T-cell (primary cell): Measurements from ENCODE around the gene CARS2. TPM values are rescaled to one million over a fixed set of nuclear protein-coding genes. Genes with fewer than 3 reads are reported as not detected.
"Not testable (repeated sequence)": the region's sequence is repeated elsewhere in the genome, so short reads cannot be mapped to it uniquely, and the experiment has no call there.

Source experiments
- ATAC-seq, 4 experiments: fragments of 200-7000 bp in 3 of 4; fragments of 150-1000 bp in 1 of 4; cut with Tn5 transposase; replicated peaks in 1 of 4; 1 replicate in 3 of 4; 2 replicates in 1 of 4; pipeline ENCODE4 v1.10.0; 2021; ENCODE audit warnings: moderate library complexity in 3 of 4, mild to moderate bottlenecking in 2 of 4, moderate number of reproducible peaks in 1 of 4
- CTCF ChIA-PET, 2 donors: fragments of 300-600 bp; sonication (Branson Sonifier 250); formaldehyde crosslinking; loops; one replicate each; lab custom pipeline; 2022; ENCODE audit warnings: antibody characterized with exemption in 2 of 2; lab: Charles Lee
- POLR2A ChIA-PET, 2 donors: fragments of 300-600 bp; sonication (Branson Sonifier 250); formaldehyde crosslinking; loops; one replicate each; lab custom pipeline; 2022; ENCODE audit warnings: antibody characterized with exemption in 2 of 2; lab: Charles Lee
- DNase-seq, 35 experiments: peaks; one replicate each; pipeline versions ENCODE4 v3.0.0 to v3.0.0-alpha.2; 2013 to 2023
- H3K27ac ChIP-seq: one replicate; pipeline ENCODE4 v1.5.1; 2013; ENCODE audit warnings: low read length
- H3K27me3 ChIP-seq, 2 experiments: replicated peaks in 1 of 2; 1 replicate in 1 of 2; 2 replicates in 1 of 2; pipeline versions ENCODE4 v1.6.1 to v1.7.0; 2013; ENCODE audit warnings: low read length in 1 of 2, mixed read lengths in 1 of 2; ENCODE audit not compliant: control insufficient read depth in 2 of 2, insufficient read depth in 2 of 2; ENCODE audit errors: extremely low read depth in 1 of 2
- H3K36me3 ChIP-seq, 2 donors: 1 replicate in 1 of 2; 2 replicates in 1 of 2; pipeline versions ENCODE4 v1.6.1 to v1.7.0; 2013; ENCODE audit warnings: low read length in 1 of 2; ENCODE audit not compliant: control insufficient read depth in 2 of 2, insufficient read depth in 1 of 2; ENCODE audit errors: extremely low read depth in 1 of 2
- H3K4me1 ChIP-seq, 2 experiments: 1 replicate in 1 of 2; 2 replicates in 1 of 2; pipeline versions ENCODE4 v1.6.1 to v1.7.0; 2013; ENCODE audit warnings: low read length in 2 of 2, mixed read lengths in 1 of 2; ENCODE audit not compliant: insufficient read depth in 2 of 2, control insufficient read depth in 1 of 2; ENCODE audit errors: extremely low read depth in 1 of 2
- H3K4me3 ChIP-seq, 2 donors: 1 replicate in 1 of 2; 2 replicates in 1 of 2; pipeline versions ENCODE4 v1.5.1 to v1.7.0; 2013; ENCODE audit warnings: mild to moderate bottlenecking in 2 of 2, low read length in 1 of 2, moderate library complexity in 1 of 2; ENCODE audit not compliant: control insufficient read depth in 1 of 2; ENCODE audit errors: extremely low read depth in 1 of 2
- H3K9me3 ChIP-seq: 2 replicates; pipeline ENCODE4 v1.7.0; 2013
- H3K27ac Mint-ChIP-seq, 2 donors: one replicate each; pipeline ENCODE4 v1.8.0; 2020 to 2021; ENCODE audit warnings: mild to moderate bottlenecking in 2 of 2, mixed read lengths in 2 of 2
- H3K27me3 Mint-ChIP-seq, 2 donors: one replicate each; pipeline ENCODE4 v1.8.0; 2021 to 2022; ENCODE audit warnings: mixed read lengths in 2 of 2
- H3K36me3 Mint-ChIP-seq: one replicate; pipeline ENCODE4 v1.8.0; 2021; ENCODE audit warnings: mixed read lengths
- H3K4me1 Mint-ChIP-seq, 3 donors: one replicate each; pipeline ENCODE4 v1.8.0; 2020 to 2022; ENCODE audit warnings: mixed read lengths in 3 of 3, mild to moderate bottlenecking in 1 of 3
- H3K4me3 Mint-ChIP-seq, 3 donors: one replicate each; pipeline ENCODE4 v1.8.0; 2020 to 2022; ENCODE audit warnings: mild to moderate bottlenecking in 3 of 3, mixed read lengths in 3 of 3, moderate library complexity in 3 of 3
- H3K9me3 Mint-ChIP-seq, 3 donors: one replicate each; pipeline ENCODE4 v1.8.0; 2020 to 2022; ENCODE audit warnings: mixed read lengths in 3 of 3
- WGBS: methylation state at CpG from one replicate; pipeline ENCODE4 v1.1.5; 2013; ENCODE audit warnings: missing lambda C conversion rate; ENCODE audit not compliant: insufficient coverage; 5-methylcytosine and 5-hydroxymethylcytosine counted together
- total RNA-seq, 35 experiments: library from RNA in 6 of 35; stranded (reverse) in 6 of 35; fragments of 120-200 nt in 1 of 35; gene quantifications; one replicate each; pipeline versions ENCODE4 v1.2.1 to v1.2.4 and lab custom pipeline; 2013 to 2026

The CARS2 gene
- total RNA-seq, 5 donors from 2014 or later (not counting 1 experiment from before 2014, with no cell fraction given): 74.2 to 102 (median 85.4) TPM

DNA sequence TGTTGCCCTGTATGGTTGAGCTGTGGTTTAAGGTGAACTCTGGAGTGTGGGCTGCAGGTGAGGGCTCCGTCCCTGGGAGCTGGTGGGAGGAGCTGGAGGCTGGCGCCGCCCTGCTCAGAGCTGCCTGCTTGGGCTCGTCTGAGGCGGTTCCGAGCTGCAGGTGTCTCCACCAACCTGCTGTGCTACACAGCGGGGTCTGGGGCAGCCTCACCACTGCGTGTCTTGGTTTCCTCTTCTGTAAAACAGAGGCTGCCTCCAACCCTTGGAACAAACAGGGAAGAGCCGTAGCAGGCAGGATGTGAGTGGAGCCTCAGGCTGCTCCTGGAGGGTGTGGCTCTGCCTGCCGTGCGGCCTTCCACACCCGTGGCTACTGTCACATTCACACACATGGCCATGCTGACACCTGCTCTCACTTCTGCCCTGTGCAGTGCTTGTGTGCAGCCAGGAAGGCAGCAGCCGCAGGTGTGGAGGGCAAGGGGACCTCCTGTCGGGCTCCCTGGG, 69.2 kb downstream of the CARS2 start:
- 90% methylated on average over 12 of the region's 14 CpGs for WGBS
- ATAC-seq (no peak), DNase-seq (no peak)
- ChIA-PET POLR2A (no interaction called here), CTCF (no interaction called here)
- Mint-ChIP-seq H3K27ac (no peak overlapping the region), H3K9me3 (no peaks in the 10 kb centered on the region), H3K4me1 (peaks cover 0 to 5% (median 3%) of the 10 kb centered on the region in 3 donors), H3K36me3 (peaks cover 56% of the 10 kb centered on the region), H3K4me3 (no peak overlapping the region), H3K27me3 (no peaks in the 10 kb centered on the region)
- Histone ChIP-seq H3K36me3 (peaks cover 23 to 76% of the 10 kb centered on the region in 2 donors), H3K9me3 (no peaks in the 10 kb centered on the region), H3K27ac (no peak overlapping the region), H3K27me3 (no peaks in the 10 kb centered on the region), H3K4me3 (no peak overlapping the region), H3K4me1 (no peaks in the 10 kb centered on the region)

DNA sequence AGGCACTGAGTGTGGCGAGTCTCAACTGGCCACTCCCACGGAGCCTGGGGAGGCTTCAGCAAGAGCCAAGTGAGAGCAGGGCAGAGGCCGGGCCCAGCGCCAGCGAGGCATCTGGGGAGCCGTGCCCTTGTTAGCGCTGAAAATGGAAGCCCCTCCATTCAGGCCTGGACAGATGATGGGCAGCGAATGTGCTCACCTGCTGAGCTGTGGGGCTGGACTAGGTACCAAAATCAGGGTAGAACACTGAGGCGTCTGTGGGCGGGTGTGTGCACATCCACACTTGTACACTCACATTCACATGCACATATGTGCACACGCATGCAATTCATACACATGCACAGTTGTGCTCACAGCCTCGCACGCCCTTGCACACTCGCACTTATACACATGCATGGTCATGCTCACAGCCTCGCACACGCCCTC, 69.9 kb downstream of the CARS2 start:
- no peak overlapping the region for H3K4me3 Mint-ChIP-seq
- ATAC-seq (no peak), DNase-seq (no peak)
- Histone ChIP-seq H3K4me3 (no peak overlapping the region), H3K27me3 (no peaks in the 10 kb centered on the region), H3K36me3 (peaks cover 17 to 72% of the 10 kb centered on the region in 2 donors), H3K4me1 (no peaks in the 10 kb centered on the region), H3K27ac (no peak overlapping the region), H3K9me3 (no peaks in the 10 kb centered on the region)
- peaks cover 52% of the 10 kb centered on the region for H3K36me3 Mint-ChIP-seq
- H3K27me3 Mint-ChIP-seq: no peaks in the 10 kb centered on the region
- CTCF ChIA-PET: no interaction called here
- POLR2A ChIA-PET: no interaction called here
- peaks cover under 1 to 6% (median 3%) of the 10 kb centered on the region in 3 donors for H3K4me1 Mint-ChIP-seq
- WGBS: 92% methylated on average over 11 of the region's 16 CpGs
- H3K27ac Mint-ChIP-seq: no peak overlapping the region
- no peaks in the 10 kb centered on the region for H3K9me3 Mint-ChIP-seq

DNA sequence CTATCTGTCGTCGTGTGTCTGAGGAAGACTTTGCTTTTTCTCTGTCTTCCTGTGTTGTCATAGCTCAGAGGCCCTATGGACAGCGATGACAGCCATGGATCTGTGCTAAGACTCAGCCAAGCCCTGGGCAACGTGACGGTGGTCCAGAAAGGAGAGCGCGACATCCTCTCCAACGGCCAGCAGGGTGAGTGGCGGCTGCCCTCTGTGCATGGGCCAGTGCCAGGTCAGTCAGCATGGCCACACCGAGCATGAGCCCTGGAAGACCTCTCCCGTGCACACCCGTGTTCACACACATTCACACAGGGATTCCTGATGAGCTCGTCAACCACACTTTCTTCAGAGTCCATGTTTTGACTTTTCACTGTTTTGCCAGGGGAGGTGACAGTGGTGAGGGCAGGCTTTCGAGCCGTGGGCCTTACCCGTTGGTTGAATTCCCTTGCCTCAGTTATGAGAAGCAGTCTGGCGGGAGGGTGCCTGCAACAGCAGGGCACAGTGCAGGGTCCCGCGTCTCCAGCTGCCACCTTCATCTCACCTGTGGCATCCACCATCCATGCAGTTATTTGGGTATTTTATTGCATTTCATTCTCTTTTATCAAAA, 70.4 kb downstream of the CARS2 start:
- DNase-seq (no peak), ATAC-seq (no peak)
- Mint-ChIP-seq H3K4me3 (no peak overlapping the region), H3K9me3 (no peaks in the 10 kb centered on the region), H3K27ac (no peak overlapping the region), H3K36me3 (peaks cover 51% of the 10 kb centered on the region), H3K27me3 (no peaks in the 10 kb centered on the region), H3K4me1 (peaks cover 6 to 12% (median 8%) of the 10 kb centered on the region in 3 donors)
- Histone ChIP-seq H3K9me3 (no peaks in the 10 kb centered on the region), H3K4me1 (peaks cover 0 to 4% of the 10 kb centered on the region in 2 experiments), H3K4me3 (no peak overlapping the region), H3K36me3 (peaks cover 16 to 71% of the 10 kb centered on the region in 2 donors), H3K27ac (no peak overlapping the region), H3K27me3 (no peaks in the 10 kb centered on the region)
- ChIA-PET CTCF (no interaction called here), POLR2A (no interaction called here)
- 94% methylated on average over 13 of the region's 19 CpGs for WGBS

DNA sequence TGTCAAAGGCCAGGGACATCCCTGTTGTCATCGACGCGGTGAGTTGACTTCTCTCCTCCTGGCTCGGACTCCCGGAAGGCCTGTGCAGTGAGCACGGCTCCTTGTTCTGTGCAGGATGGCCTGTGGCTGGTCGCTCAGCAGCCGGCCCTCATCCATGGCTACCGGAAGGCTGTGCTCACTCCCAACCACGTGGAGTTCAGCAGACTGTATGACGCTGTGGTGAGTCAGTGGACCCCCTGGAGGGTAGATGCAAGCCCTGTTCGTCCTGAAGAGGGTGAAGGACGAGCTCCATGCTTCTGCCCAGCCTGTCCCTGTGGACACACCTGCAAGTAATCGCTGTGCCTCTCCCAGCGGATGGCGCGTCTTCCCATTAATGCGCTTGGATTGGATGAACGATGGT, 71.4 kb downstream of the CARS2 start:
- H3K27me3 Mint-ChIP-seq: no peaks in the 10 kb centered on the region

DNA sequence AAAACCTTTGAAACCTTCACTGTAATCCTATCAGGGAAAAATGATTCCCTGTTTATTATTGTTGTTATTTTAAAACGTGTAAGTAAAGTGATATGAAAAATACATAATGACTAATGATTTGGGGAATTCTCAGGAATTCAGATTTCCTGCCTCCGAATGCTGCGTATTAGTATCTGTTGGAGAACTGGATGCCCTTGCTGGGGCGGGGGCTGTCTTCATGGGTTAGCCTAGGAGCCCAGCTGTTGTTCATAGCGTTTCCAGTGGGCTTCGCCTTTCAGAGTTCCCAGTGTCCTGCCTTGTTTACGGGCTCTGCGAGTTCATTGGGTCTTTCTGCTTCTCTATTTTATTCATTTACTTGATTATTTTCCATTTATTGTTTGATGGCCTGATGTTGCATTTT, 72.1 kb downstream of the CARS2 start:
- no peak overlapping the region for H3K4me3 Mint-ChIP-seq

More for the DNA sequence above, 71.4 kb downstream of the CARS2 start:
- Histone ChIP-seq H3K4me3 (no peak overlapping the region), H3K36me3 (peaks cover 16 to 63% of the 10 kb centered on the region in 2 donors), H3K4me1 (peaks cover 0 to 8% of the 10 kb centered on the region in 2 experiments), H3K9me3 (no peaks in the 10 kb centered on the region), H3K27ac (no peak overlapping the region), H3K27me3 (no peaks in the 10 kb centered on the region)
- H3K4me1 Mint-ChIP-seq: peaks cover 13 to 21% (median 18%) of the 10 kb centered on the region in 3 donors
- WGBS: 98% methylated on average over 19 of the region's 19 CpGs
- H3K27ac Mint-ChIP-seq: no peak overlapping the region
- POLR2A ChIA-PET: no interaction called here
- no peaks in the 10 kb centered on the region for H3K9me3 Mint-ChIP-seq
- peaks cover 48% of the 10 kb centered on the region for H3K36me3 Mint-ChIP-seq
- ATAC-seq (no peak), DNase-seq (no peak)
- H3K4me3 Mint-ChIP-seq: no peak overlapping the region
- CTCF ChIA-PET: interaction anchor here in 1 of 2 donors (0.5 kb wide), 1 partner anchor 14 kb away, joined by 5 read pairs; no protein-coding TSS in a partner anchor

DNA sequence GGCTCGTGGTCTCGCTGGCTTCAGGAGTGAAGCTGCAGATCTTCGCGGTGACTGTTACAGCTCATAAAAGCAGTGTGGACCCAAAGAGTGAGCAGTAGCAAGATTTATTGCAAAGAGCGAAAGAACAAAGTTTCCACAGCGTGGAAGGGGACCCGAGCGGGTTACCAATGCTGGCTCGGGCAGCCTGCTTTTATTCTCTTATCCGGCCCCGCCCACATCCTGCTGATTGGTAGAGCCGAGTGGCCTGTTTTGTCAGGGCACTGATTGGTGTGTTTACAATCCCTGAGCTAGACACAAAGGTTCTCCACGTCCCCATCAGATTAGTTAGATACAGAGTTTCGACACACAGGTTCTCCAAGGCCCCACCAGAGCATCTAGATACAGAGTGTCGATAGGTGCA, 73.7 kb downstream of the CARS2 start:
- Histone ChIP-seq H3K4me1 (peaks cover 0 to 14% of the 10 kb centered on the region in 2 experiments), H3K36me3 (peaks cover 17 to 48% of the 10 kb centered on the region in 2 donors)
- H3K9me3 ChIP-seq, H3K9me3 Mint-ChIP-seq, H3K27ac ChIP-seq, H3K4me3 Mint-ChIP-seq, H3K27ac Mint-ChIP-seq, DNase-seq, H3K27me3 ChIP-seq, ATAC-seq, H3K4me3 ChIP-seq, H3K27me3 Mint-ChIP-seq, POLR2A ChIA-PET, CTCF ChIA-PET: not testable (repeated sequence)
- WGBS: 89% methylated on average over 8 of the region's 15 CpGs
- Mint-ChIP-seq H3K4me1 (peaks cover 36 to 42% (median 36%) of the 10 kb centered on the region in 3 donors), H3K36me3 (peaks cover 50% of the 10 kb centered on the region)

More for the DNA sequence above, 72.1 kb downstream of the CARS2 start:
- DNase-seq (no peak), ATAC-seq (no peak)
- H3K27me3 ChIP-seq: no peaks in the 10 kb centered on the region
- peaks cover 16 to 55% of the 10 kb centered on the region in 2 donors for H3K36me3 ChIP-seq
- no peak overlapping the region for H3K4me3 ChIP-seq
- Mint-ChIP-seq H3K9me3 (no peaks in the 10 kb centered on the region), H3K4me1 (peaks cover 21 to 29% (median 25%) of the 10 kb centered on the region in 3 donors), H3K27me3 (no peaks in the 10 kb centered on the region), H3K36me3 (peaks cover 47% of the 10 kb centered on the region), H3K27ac (peak overlapping the region in 1 of 2 donors; percentile 72)
- no peaks in the 10 kb centered on the region for H3K9me3 ChIP-seq
- peaks cover 0 to 14% of the 10 kb centered on the region in 2 experiments for H3K4me1 ChIP-seq
- POLR2A ChIA-PET: no interaction called here
- CTCF ChIA-PET: no interaction called here
- no peak overlapping the region for H3K27ac ChIP-seq
- 100% methylated on average over 2 of the region's 8 CpGs for WGBS
